ENCODE measurements around the gene KIF21A. TPM values are rescaled to one million over a fixed set of nuclear protein-coding genes. Genes with fewer than 3 reads are reported as not detected.

The KIF21A gene
- total and polyA plus RNA-seq, 8 donors, result 6.3 to 17.3 (median 14.3) TPM

DNA sequence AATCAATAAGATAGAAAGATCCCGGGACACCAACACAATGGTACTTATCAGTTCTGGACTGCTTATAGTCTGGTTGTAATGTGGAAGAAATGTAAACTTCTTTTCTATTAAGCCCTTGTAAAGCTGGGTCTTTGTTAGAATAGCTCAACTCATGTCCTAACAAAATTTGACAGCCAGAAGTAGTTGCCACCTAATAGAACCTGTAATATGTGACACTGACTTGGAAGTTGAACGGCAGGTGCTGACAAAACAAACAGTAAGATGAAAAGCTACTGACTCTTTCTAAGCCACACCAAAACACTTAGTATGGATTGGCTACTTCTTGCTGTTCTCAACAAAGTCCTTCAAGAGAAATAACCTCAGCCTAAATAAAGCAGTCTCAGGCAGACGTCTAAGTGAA lies 56.6 kb downstream of the KIF21A start:
- FAIRE-seq (no peak), DNase-seq (no peak), ATAC-seq (no peak)
- TF ChIP-seq, protein P1, sequence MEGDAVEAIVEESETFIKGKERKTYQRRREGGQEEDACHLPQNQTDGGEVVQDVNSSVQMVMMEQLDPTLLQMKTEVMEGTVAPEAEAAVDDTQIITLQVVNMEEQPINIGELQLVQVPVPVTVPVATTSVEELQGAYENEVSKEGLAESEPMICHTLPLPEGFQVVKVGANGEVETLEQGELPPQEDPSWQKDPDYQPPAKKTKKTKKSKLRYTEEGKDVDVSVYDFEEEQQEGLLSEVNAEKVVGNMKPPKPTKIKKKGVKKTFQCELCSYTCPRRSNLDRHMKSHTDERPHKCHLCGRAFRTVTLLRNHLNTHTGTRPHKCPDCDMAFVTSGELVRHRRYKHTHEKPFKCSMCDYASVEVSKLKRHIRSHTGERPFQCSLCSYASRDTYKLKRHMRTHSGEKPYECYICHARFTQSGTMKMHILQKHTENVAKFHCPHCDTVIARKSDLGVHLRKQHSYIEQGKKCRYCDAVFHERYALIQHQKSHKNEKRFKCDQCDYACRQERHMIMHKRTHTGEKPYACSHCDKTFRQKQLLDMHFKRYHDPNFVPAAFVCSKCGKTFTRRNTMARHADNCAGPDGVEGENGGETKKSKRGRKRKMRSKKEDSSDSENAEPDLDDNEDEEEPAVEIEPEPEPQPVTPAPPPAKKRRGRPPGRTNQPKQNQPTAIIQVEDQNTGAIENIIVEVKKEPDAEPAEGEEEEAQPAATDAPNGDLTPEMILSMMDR (IDR thresholded peaks at IDR 0.05), result no peak
- no peaks in the 10 kb centered on the region for H3K9me3 ChIP-seq
- intact Hi-C loops (cut with DNase I), result no loop called here
- no peaks in the 10 kb centered on the region for H3K36me3 ChIP-seq
- no peaks in the 10 kb centered on the region for H3K4me1 ChIP-seq
- H3K4me3 ChIP-seq, result no peak overlapping the region
- 57 to 73% methylated on average over 3 of the region's 3 CpGs for WGBS, 2 donors
- no peaks in the 10 kb centered on the region for H3K27me3 ChIP-seq
- H3K27ac ChIP-seq, result no peak overlapping the region

GRCh38 chr12:39383114-39383513 lies 59.8 kb downstream of the KIF21A start:
- Histone ChIP-seq H3K36me3 (no peaks in the 10 kb centered on the region), H3K4me1 (no peaks in the 10 kb centered on the region), H3K27me3 (no peaks in the 10 kb centered on the region), H3K27ac (no peak overlapping the region), H3K4me3 (no peak overlapping the region), H3K9me3 (no peaks in the 10 kb centered on the region)
- no peak for DNase-seq
- FAIRE-seq, result no peak
- TF ChIP-seq, protein P1 (IDR thresholded peaks at IDR 0.05), result no peak
- intact Hi-C loops (cut with DNase I), result no loop called here
- 92 to 94% methylated on average over 2 of the region's 2 CpGs for WGBS, 2 donors
- no peak for ATAC-seq

DNA sequence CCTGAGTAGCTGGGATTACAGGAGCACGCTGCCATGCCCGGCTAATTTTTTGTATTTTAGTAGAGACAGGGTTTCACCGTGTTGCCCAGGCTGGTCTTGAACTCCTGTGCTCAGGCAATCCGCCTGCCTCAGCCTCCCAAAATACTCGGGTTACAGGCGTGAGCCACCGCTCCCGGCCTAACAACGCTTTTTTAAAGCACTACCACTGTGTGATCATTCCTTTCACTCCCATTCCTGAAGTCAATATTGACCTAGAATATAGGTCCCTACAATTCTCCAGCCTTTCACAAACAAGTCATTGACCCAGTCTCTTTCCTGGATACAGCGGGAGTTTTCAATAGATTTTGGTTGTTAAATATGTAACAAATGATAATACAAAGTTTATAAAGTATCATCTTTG lies 62.8 kb downstream of the KIF21A start:
- ATAC-seq (no peak), FAIRE-seq (no peak), DNase-seq (no peak)
- no peaks in the 10 kb centered on the region for H3K4me1 ChIP-seq
- intact Hi-C loops (cut with DNase I), result no loop called here
- H3K4me3 ChIP-seq, result no peak overlapping the region
- TF ChIP-seq, protein P1 (IDR thresholded peaks at IDR 0.05), result no peak
- no peaks in the 10 kb centered on the region for H3K36me3 ChIP-seq
- H3K9me3 ChIP-seq, result no peaks in the 10 kb centered on the region
- WGBS, 2 donors, result 97 to 99% methylated on average over 10 of the region's 10 CpGs
- H3K27me3 ChIP-seq, result no peaks in the 10 kb centered on the region
- H3K27ac ChIP-seq, result no peak overlapping the region

DNA sequence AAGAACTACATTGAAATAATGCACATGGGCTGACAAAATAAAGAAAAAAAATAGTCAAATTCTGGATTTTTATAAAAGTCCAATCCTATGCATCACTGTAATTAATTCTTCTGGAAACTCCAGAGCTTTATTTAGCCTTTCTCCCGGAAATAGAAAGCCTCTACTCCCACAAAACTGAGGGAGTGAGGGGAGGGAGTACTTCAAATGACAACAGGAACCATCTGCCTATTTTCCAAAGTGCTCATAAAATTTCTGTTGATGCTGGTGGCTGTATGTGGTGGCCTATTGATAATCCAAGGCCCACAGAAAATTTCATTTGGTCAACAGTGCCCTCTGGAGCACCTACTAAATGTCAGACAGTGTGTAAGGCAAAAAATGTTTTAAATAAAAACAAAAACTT lies 64.6 kb downstream of the KIF21A start:
- ATAC-seq (no peak), DNase-seq (no peak), FAIRE-seq (no peak)
- Histone ChIP-seq H3K27ac (no peak overlapping the region), H3K4me3 (no peak overlapping the region), H3K4me1 (no peaks in the 10 kb centered on the region), H3K9me3 (no peaks in the 10 kb centered on the region), H3K36me3 (no peaks in the 10 kb centered on the region), H3K27me3 (no peaks in the 10 kb centered on the region)
- TF ChIP-seq, protein P1 (IDR thresholded peaks at IDR 0.05), result no peak
- WGBS, 2 donors, result 77 to 87% methylated on average over 1 of the region's 1 CpG
- intact Hi-C loops (cut with DNase I), result no loop called here

DNA sequence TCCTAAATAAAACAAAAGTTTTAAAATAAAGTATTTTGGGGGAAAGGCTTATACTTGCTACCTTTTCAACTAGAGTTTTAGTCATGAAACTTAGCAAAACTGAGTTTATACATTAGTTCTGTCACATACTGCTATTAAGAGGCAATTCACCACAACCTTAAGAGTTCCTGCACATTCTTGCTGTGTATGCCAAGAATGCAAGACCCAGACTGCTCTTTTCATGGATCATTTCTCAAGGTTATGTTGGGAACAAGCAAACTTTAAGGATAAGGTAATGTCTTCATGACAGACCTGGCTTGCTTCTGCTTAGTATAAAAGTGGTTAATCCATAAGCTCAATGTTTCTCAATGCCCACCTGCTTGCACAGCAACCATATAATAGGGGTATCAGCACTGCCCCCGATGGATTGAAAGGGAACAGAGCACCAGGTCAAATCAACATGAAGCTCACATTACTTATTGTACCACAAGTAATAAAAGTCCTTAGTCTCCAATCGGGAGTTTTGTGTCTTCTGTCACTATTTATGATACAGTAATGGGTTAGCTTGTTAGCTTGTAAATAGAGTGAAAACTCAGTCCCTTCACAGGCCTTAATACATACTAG lies 67.6 kb downstream of the KIF21A start:
- no peak for ATAC-seq
- WGBS, 2 donors, result 67 to 80% methylated on average over 2 of the region's 2 CpGs
- Histone ChIP-seq H3K9me3 (no peaks in the 10 kb centered on the region), H3K27me3 (no peaks in the 10 kb centered on the region), H3K4me3 (no peak overlapping the region), H3K4me1 (no peaks in the 10 kb centered on the region), H3K36me3 (no peaks in the 10 kb centered on the region), H3K27ac (no peak overlapping the region)
- no peak for DNase-seq
- intact Hi-C loops (cut with DNase I), result no loop called here
- TF ChIP-seq, protein P1 (IDR thresholded peaks at IDR 0.05), result no peak
- no peak for FAIRE-seq
